IMR-90 (cell line): ENCODE results near the gene TPM2. TPM values are rescaled to one million over a fixed set of nuclear protein-coding genes. Genes with fewer than 3 reads are reported as not detected.

ENCODE experiments used
- ATAC-seq: fragments of 200-7000 bp; cut with Tn5 transposase; 2 replicates; pipeline ENCODE4 v1.9.1; 2020; ENCODE audit warnings: low read depth, mild to moderate bottlenecking, moderate library complexity
- BruUV-seq: library from RNA; stranded (reverse); fragments of 400-500 nt; replicated peaks from 2 replicates; lab custom pipeline; 2021; lab: Mats Ljungman, UMichigan
- CTCF ChIA-PET: fragments of 300-600 bp; formaldehyde crosslinking; extraction: SDS; loops from one replicate; lab custom pipeline; 2021; ENCODE audit warnings: antibody characterized with exemption; lab: Yijun Ruan, JAX
- POLR2A ChIA-PET: fragments of 300-600 bp; sonication (Branson Sonifier 250); formaldehyde crosslinking; loops from one replicate; lab custom pipeline; 2022; ENCODE audit warnings: antibody characterized with exemption; ENCODE audit not compliant: unreplicated experiment; lab: Charles Lee
- DNase-seq: peaks from one replicate; pipeline ENCODE4 v3.0.0; 2013
- H2AFZ ChIP-seq: replicated peaks from 2 replicates; pipeline ENCODE3; 2013; ENCODE audit warnings: low read length, mild to moderate bottlenecking; ENCODE audit not compliant: poor library complexity
- H2AK5ac ChIP-seq: 2 replicates; pipeline ENCODE4 v1.6.1; 2013; ENCODE audit warnings: low read depth, low read length, inconsistent platforms
- H2AK9ac ChIP-seq: replicated peaks from 2 replicates; pipeline ENCODE3; 2013; ENCODE audit warnings: mild to moderate bottlenecking, low read depth, low read length, moderate library complexity; ENCODE audit not compliant: poor library complexity
- H2BK120ac ChIP-seq: 2 replicates; pipeline ENCODE4 v1.6.1; 2013; ENCODE audit warnings: low read depth, low read length, inconsistent platforms
- H2BK15ac ChIP-seq: 3 replicates; pipeline ENCODE4 v1.6.1; 2013; ENCODE audit warnings: low read depth, low read length, inconsistent platforms
- H2BK20ac ChIP-seq: 2 replicates; pipeline ENCODE4 v1.6.1; 2013; ENCODE audit warnings: low read depth, mild to moderate bottlenecking, inconsistent platforms, low read length, moderate library complexity
- H2BK5ac ChIP-seq: 2 replicates; pipeline ENCODE4 v1.6.1; 2013; ENCODE audit warnings: mild to moderate bottlenecking, low read depth, low read length, inconsistent platforms; ENCODE audit not compliant: poor library complexity, severe bottlenecking
- H3K14ac ChIP-seq: replicated peaks from 2 replicates; pipeline ENCODE4 v1.6.1; 2013; ENCODE audit warnings: low read depth, low read length, inconsistent platforms
- H3K18ac ChIP-seq: 2 replicates; pipeline ENCODE4 v1.6.1; 2013; ENCODE audit warnings: low read depth, low read length, control low read depth
- H3K23ac ChIP-seq: 2 replicates; pipeline ENCODE4 v1.6.1; 2013; ENCODE audit warnings: low read depth, low read length, inconsistent platforms
- H3K27ac ChIP-seq: 2 replicates; pipeline ENCODE4 v1.5.1; 2013; ENCODE audit warnings: mild to moderate bottlenecking, control low read depth, low read length; ENCODE audit not compliant: insufficient read depth
- H3K27me3 ChIP-seq: 2 replicates; pipeline ENCODE4 v1.6.1; 2013; ENCODE audit warnings: low read length; ENCODE audit not compliant: control insufficient read depth, insufficient read depth
- H3K36me3 ChIP-seq: 2 replicates; pipeline ENCODE4 v1.6.1; 2013; ENCODE audit warnings: low read length, mixed read lengths; ENCODE audit not compliant: control insufficient read depth, insufficient read depth
- H3K4ac ChIP-seq: 2 replicates; pipeline ENCODE4 v1.6.1; 2013; ENCODE audit warnings: low read depth, low read length, inconsistent platforms
- H3K4me1 ChIP-seq: 2 replicates; pipeline ENCODE4 v1.6.1; 2013; ENCODE audit warnings: low read length, mixed read lengths; ENCODE audit not compliant: control insufficient read depth, insufficient read depth
- H3K4me2 ChIP-seq: 2 replicates; pipeline ENCODE4 v1.6.1; 2013; ENCODE audit warnings: low read depth, mild to moderate bottlenecking, control low read depth, low read length, moderate library complexity
- H3K4me3 ChIP-seq: 2 replicates; pipeline ENCODE4 v1.5.1; 2013; ENCODE audit warnings: low read depth, mild to moderate bottlenecking, control low read depth, low read length, moderate library complexity; ENCODE audit not compliant: insufficient read depth
- H3K56ac ChIP-seq: 2 replicates; pipeline ENCODE4 v1.6.1; 2013; ENCODE audit warnings: low read length, inconsistent platforms; ENCODE audit not compliant: insufficient read depth; ENCODE audit errors: extremely low read depth
- H3K79me1 ChIP-seq, 2 experiments: 2 replicates each; pipeline ENCODE4 v1.6.1; 2013; ENCODE audit warnings: low read length in 2 of 2, inconsistent platforms in 1 of 2, low read depth in 1 of 2
- H3K9ac ChIP-seq: 2 replicates; pipeline ENCODE4 v1.6.1; 2013; ENCODE audit warnings: low read depth, low read length, control low read depth
- H3K9me1 ChIP-seq: 2 replicates; pipeline ENCODE4 v1.6.1; 2013; ENCODE audit warnings: low read length, inconsistent platforms; ENCODE audit not compliant: insufficient read depth
- H3K9me3 ChIP-seq: 2 replicates; pipeline ENCODE4 v1.6.1; 2013; ENCODE audit warnings: low read length; ENCODE audit not compliant: control insufficient read depth, insufficient read depth
- H4K20me1 ChIP-seq: 2 replicates; pipeline ENCODE4 v1.6.1; 2013; ENCODE audit warnings: low read length, inconsistent platforms; ENCODE audit not compliant: insufficient read depth
- H4K5ac ChIP-seq: 2 replicates; pipeline ENCODE4 v1.6.1; 2013; ENCODE audit warnings: mild to moderate bottlenecking, low read depth, low read length, control low read depth
- H4K8ac ChIP-seq, 2 experiments: 2 replicates each; pipeline ENCODE4 v1.6.1; 2013; ENCODE audit warnings: low read depth in 2 of 2, low read length in 2 of 2, control low read depth in 1 of 2, inconsistent platforms in 1 of 2
- H4K91ac ChIP-seq: 2 replicates; pipeline ENCODE4 v1.6.1; 2013; ENCODE audit warnings: low read depth, low read length, inconsistent platforms; ENCODE audit not compliant: insufficient read depth
- BHLHE40 ChIP-seq: fragments of 150-350 bp; IDR thresholded peaks from 2 replicates; pipeline ENCODE4 v1.6.1; 2016; ENCODE audit warnings: mild to moderate bottlenecking, low read depth, low read length
- CEBPB ChIP-seq: IDR thresholded peaks from 2 replicates; pipeline ENCODE4 v1.6.1; 2012; ENCODE audit warnings: low read depth, low read length, improper control_type of control experiment
- CHD1 ChIP-seq: IDR thresholded peaks from 2 replicates; pipeline ENCODE4 v1.6.1; 2012; ENCODE audit warnings: low read depth, low read length, improper control_type of control experiment
- CTCF ChIP-seq: conservative IDR thresholded peaks from 2 replicates; pipeline ENCODE4 v1.5.1; 2012; ENCODE audit warnings: mild to moderate bottlenecking, low read depth, low read length, improper control_type of control experiment
- ELK1 ChIP-seq: fragments of 150-350 bp; IDR thresholded peaks from 2 replicates; pipeline ENCODE4 v1.6.1; 2016; ENCODE audit warnings: low read depth, mild to moderate bottlenecking, low read length, moderate library complexity, borderline replicate concordance
- FOS ChIP-seq: fragments of 150-350 bp; IDR thresholded peaks from 2 replicates; pipeline ENCODE4 v1.6.1; 2016; ENCODE audit warnings: low read depth, low read length
- MAFK ChIP-seq: IDR thresholded peaks from 2 replicates; pipeline ENCODE4 v1.6.1; 2012; ENCODE audit warnings: low read depth, low read length, improper control_type of control experiment
- MAZ ChIP-seq: IDR thresholded peaks from 2 replicates; pipeline ENCODE4 v1.6.1; 2012; ENCODE audit warnings: low read depth, mild to moderate bottlenecking, low read length, improper control_type of control experiment, moderate library complexity, borderline replicate concordance
- MXI1 ChIP-seq: IDR thresholded peaks from 2 replicates; pipeline ENCODE4 v1.6.1; 2012; ENCODE audit warnings: low read depth, mild to moderate bottlenecking, low read length, moderate library complexity, borderline replicate concordance
- NFE2L2 ChIP-seq: fragments of 150-350 bp; IDR thresholded peaks from 2 replicates; pipeline ENCODE4 v1.6.1; 2016; ENCODE audit warnings: low read depth, mild to moderate bottlenecking, low read length
- POLR2A ChIP-seq: IDR thresholded peaks from 2 replicates; pipeline ENCODE4 v1.6.1; 2012; ENCODE audit warnings: mild to moderate bottlenecking, low read depth, low read length
- RAD21 ChIP-seq: IDR thresholded peaks from 2 replicates; pipeline ENCODE4 v1.6.1; 2012; ENCODE audit warnings: low read length, improper control_type of control experiment
- RCOR1 ChIP-seq: IDR thresholded peaks from 2 replicates; pipeline ENCODE4 v1.6.1; 2012; ENCODE audit warnings: mild to moderate bottlenecking, low read length, improper control_type of control experiment; ENCODE audit not compliant: insufficient replicate concordance
- RFX5 ChIP-seq: IDR thresholded peaks from 2 replicates; pipeline ENCODE4 v1.8.0; 2012; ENCODE audit warnings: low read depth, mild to moderate bottlenecking, low read length, moderate library complexity
- SMC3 ChIP-seq: fragments of 150-350 bp; IDR thresholded peaks from 2 replicates; pipeline ENCODE4 v1.6.1; 2016; ENCODE audit warnings: low read depth, mild to moderate bottlenecking, antibody characterized with exemption, low read length, moderate library complexity
- USF2 ChIP-seq: fragments of 150-350 bp; IDR thresholded peaks from 2 replicates; pipeline ENCODE4 v1.6.1; 2017; ENCODE audit warnings: mild to moderate bottlenecking, antibody characterized with exemption, low read length, low read depth
- WGBS, 2 experiments: methylation state at CpG; one replicate each; pipeline versions ENCODE4 v1.1.5 to v1.1.7; 2013; ENCODE audit warnings: missing lambda C conversion rate in 2 of 2; ENCODE audit not compliant: insufficient read length in 1 of 2; ENCODE audit errors: extremely low coverage in 2 of 2; 5-methylcytosine and 5-hydroxymethylcytosine counted together
- dilution Hi-C: fragments of 300-500 bp; cut with HindIII; formaldehyde crosslinking; loops from one replicate; pipeline ENCODE4 v1.14.3; 2018; ENCODE audit warnings: low sequenced_read_pairs; ENCODE audit not compliant: unreplicated experiment
- in situ Hi-C: fragments of 300-500 bp; cut with MboI; formaldehyde crosslinking; loops from 3 replicates; pipeline ENCODE4 v1.14.3; 2019; ENCODE audit warnings: low sequenced_read_pairs, inconsistent platforms, mixed read lengths
- intact Hi-C: fragments of 100-400 bp; cut with micrococcal nuclease; formaldehyde crosslinking; loops from 2 replicates; pipeline ENCODE4 v1.10.0; 2022
- polyA plus RNA-seq, 3 experiments: library from polyadenylated mRNA; depleted of rRNA; stranded (reverse); fragments of >200 nt; gene quantifications; 2 replicates each; pipeline ENCODE4 v1.2.3, GENCODE V29; 2012; ENCODE audit warnings: low replicate concordance in 1 of 3
- total RNA-seq: library from RNA; depleted of rRNA; stranded (reverse); fragments of >200 nt; gene quantifications from 2 replicates; pipeline ENCODE4 v1.2.3, GENCODE V29; 2012

The TPM2 gene
- total and polyA plus RNA-seq, 2 of the 4 experiments (the other 2 are of a cell fraction): 960 to 2,500 TPM

GRCh38 chr9:35698231-35698630 lies 8.5 kb upstream of the TPM2 start:
- H3K14ac ChIP-seq: no peak overlapping the region
- H2BK120ac ChIP-seq: no peak overlapping the region
- TF ChIP-seq MXI1 (no peak), CEBPB (no peak), RFX5 (no peak), MAFK (no peak), CTCF (no peak), RCOR1 (no peak), FOS (no peak), USF2 (no peak), ELK1 (no peak), NFE2L2 (no peak), MAZ (no peak), CHD1 (no peak), POLR2A (no peak), BHLHE40 (no peak), RAD21 (no peak), SMC3 (no peak)
- H4K8ac ChIP-seq: no peak overlapping the region
- no peak overlapping the region for H3K27ac ChIP-seq
- no peak overlapping the region for H3K4me3 ChIP-seq
- WGBS, 2 experiments: 100% methylated on average over 4 of the region's 5 CpGs; no CpG with 5 or more reads in 1 of the 2 experiments
- H3K23ac ChIP-seq: no peak overlapping the region
- ChIA-PET POLR2A (no interaction called here), CTCF (no interaction called here)
- no peak overlapping the region for H3K18ac ChIP-seq
- H2BK20ac ChIP-seq: no peak overlapping the region
- no TSS peak for BruUV-seq
- no peak overlapping the region for H3K9ac ChIP-seq
- H3K27me3 ChIP-seq: no peaks in the 10 kb centered on the region
- no peak overlapping the region for H4K5ac ChIP-seq
- H3K9me1 ChIP-seq: peaks cover 10% of the 10 kb centered on the region
- peaks cover 22% of the 10 kb centered on the region for H4K20me1 ChIP-seq
- H2AK5ac ChIP-seq: no peak overlapping the region
- H3K36me3 ChIP-seq: peaks cover 69% of the 10 kb centered on the region
- no peak overlapping the region for H3K56ac ChIP-seq
- H3K9me3 ChIP-seq: no peaks in the 10 kb centered on the region
- H2BK5ac ChIP-seq: no peak overlapping the region
- H3K4me1 ChIP-seq: peaks cover 5% of the 10 kb centered on the region; the same call in 1 of the 2 replicates
- intact Hi-C loops (no loop called here), in situ Hi-C loops (no loop called here), dilution Hi-C loops (no loop called here)
- no peak overlapping the region for H2AK9ac ChIP-seq
- no peak for DNase-seq
- H3K79me1 ChIP-seq: peaks cover 21 to 53% of the 10 kb centered on the region in 2 experiments
- H2BK15ac ChIP-seq: no peak overlapping the region
- H2AFZ ChIP-seq: no peak overlapping the region
- no peak for ATAC-seq
- no peak overlapping the region for H3K4ac ChIP-seq
- no peak overlapping the region for H3K4me2 ChIP-seq
- no peak overlapping the region for H4K91ac ChIP-seq
